HK-2 (cell line): ENCODE results near the gene ATAD2B.

Source experiments
- DNase-seq: peaks from one replicate; pipeline ENCODE4 v3.0.0-alpha.2; 2018; ENCODE audit not compliant: unreplicated experiment

The ATAD2B gene

DNA sequence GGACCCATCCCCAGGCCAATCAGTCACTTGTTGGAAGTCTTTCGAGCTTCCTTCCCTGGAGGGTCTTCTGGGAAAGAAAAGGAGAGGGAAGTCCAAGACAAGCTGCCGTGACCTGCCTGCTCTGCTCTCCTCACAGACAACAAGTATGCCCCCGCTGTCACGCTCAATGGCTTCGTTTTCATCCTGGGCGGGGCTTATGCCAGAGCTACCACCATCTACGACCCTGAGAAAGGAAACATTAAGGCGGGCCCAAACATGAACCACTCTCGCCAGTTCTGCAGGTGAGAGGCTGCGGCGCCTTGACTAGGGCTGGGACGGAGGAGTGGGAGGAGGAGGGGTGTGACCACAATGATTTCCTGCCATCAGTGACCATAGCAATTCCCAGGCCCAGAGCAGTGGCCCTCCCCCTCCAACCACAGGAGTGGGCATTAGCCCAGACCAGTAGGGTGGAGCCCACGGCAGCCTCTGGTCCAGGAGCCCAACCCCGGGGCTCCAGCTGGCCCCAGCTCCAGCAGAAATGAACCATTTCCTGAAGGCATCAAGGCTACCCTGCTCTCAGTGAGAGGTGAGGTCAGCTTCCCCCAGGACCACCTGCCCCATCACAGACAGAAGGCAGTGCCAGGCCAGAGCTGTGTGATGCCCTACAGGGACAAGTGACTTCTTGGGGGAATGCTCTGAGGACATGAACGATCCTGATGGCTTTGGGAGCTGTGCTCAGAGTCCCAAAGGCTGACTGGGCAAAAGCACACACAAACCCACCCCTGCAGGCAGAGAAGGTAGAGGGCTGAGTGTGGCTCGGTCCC lies 223.1 kb downstream of the ATAD2B start:
- DNase-seq: no peak

DNA sequence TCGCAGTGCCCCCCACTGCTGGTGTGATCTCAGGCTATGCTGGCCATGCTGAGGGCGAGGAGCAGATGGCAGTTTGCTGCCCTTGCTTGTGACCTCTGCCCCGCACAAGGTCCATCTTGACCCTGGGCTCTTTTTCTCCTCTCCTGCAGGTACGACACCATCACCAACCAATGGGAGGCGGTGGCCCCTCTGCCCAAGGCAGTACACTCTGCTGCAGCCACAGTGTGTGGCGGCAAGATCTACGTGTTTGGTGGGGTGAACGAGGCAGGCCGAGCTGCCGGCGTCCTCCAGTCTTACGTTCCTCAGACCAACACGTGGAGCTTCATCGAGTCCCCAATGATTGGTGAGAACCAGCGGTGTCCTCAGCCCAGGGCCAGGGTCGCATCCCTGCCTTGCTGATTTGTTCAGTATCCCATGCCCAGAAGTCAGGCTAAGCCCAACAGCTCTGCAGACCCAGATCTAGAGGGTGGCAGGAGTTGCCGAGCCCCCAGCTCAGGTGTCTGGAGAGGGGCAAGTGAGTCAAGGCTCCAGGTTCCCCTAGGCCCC lies 223.8 kb downstream of the ATAD2B start:
- DNase-seq: no peak

DNA sequence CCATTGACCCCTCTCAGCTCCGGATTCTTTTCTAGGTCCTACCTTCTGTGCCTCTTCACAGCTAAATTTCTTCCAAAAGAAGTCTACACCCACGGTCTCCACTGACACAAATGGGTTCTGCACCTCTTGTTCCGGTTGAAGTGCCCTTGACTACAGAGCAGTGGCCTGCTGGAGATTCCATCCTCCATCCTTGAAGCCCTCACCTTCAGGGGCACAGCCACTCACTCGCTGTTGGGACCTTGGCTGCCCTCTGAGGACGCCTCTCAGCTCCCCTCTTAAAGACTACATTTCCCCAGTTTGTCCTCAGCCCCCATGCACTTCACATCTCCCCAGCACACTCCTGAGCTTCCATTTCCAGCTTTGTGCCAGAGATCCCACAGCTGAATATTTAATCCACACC lies 226.3 kb downstream of the ATAD2B start:
- DNase-seq: no peak

DNA sequence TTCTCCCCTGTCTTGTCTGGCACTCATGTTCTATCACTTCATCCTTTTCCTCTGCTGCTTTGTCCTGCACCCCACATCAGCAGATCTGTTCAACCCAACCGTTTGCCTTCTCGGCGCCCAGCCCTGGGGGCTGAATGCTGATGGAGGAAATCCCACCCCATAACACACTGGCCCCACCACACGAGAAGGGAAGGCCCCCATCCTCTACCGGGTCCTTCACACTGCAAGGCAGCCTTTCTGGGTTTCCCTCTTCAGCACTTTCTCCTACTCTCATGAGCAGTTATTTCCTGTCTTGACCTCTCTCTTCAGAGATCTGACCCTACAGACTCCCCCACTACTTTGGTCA lies 227.4 kb downstream of the ATAD2B start:
- no peak for DNase-seq

DNA sequence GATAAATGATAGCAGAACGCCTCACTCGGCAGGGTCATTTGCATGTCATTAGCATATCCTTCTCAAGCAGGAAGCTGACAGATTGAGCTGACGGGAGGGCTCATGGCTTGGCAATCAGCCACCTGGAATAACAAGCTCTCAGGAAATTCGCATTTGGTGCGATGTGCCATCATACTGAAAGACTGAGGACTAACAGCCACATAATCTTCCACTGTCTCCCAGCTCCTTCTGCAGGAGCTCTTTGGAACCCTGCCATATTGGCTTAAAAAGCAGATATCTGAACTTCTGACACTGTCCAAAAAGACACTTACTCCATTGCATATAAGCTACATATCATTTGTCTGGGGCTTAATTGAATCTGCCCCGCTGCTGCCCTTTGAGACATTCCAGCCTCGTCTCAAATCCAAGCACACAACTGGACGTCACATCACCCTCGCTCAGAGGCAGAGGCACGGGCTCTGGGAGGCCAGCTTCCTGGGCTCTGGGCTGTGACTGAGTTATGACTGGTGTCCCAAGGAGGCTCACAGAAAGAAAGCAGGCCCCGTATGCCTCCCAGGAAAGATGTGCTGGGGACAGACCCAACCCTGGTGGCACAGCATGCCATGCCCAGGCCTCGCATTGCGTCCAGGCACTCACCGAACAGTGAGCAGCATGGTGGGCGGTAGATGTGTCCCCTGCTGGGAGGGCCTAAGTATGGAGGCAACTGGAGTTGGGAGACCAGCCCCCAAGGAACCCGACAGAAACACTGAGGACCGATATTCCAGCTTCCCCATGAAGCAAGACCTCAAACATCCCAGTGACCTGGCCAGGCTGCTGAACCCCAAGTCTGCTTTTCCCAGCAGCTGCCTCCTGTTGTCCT lies 228.0 kb downstream of the ATAD2B start:
- no peak for DNase-seq
